ENCODE measurements around the gene C2CD5.

- TF ChIP-seq, protein P1, sequence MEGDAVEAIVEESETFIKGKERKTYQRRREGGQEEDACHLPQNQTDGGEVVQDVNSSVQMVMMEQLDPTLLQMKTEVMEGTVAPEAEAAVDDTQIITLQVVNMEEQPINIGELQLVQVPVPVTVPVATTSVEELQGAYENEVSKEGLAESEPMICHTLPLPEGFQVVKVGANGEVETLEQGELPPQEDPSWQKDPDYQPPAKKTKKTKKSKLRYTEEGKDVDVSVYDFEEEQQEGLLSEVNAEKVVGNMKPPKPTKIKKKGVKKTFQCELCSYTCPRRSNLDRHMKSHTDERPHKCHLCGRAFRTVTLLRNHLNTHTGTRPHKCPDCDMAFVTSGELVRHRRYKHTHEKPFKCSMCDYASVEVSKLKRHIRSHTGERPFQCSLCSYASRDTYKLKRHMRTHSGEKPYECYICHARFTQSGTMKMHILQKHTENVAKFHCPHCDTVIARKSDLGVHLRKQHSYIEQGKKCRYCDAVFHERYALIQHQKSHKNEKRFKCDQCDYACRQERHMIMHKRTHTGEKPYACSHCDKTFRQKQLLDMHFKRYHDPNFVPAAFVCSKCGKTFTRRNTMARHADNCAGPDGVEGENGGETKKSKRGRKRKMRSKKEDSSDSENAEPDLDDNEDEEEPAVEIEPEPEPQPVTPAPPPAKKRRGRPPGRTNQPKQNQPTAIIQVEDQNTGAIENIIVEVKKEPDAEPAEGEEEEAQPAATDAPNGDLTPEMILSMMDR (IDR thresholded peaks at IDR 0.05), result no peak
- TF ChIP-seq POLR2A (IDR thresholded peaks at IDR 0.05), result no peak
Observed at GRCh38 chr12:22574921-22575320, 30.6 kb upstream of the C2CD5 start.
